ENCODE measurements around the gene PGLYRP4.

DNA sequence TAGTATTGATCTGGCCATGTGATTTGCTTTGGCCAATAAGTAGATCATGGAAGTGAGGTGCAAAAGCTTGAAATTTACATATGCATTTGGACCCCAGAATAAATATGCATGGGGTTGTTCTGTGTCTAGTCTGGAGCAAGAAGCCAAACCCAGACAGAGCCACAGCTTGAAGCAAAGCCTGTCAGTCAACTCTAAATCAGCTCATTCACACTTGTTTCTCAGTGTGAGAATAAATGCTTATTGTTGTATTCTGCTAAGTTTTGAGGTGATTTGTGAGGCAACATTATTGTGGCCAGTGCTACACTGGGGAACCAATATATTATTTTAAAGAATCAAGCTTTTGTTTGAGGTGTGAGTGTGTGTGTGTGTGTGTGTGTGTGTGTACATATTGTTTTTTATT, 23.7 kb downstream of the PGLYRP4 start:
- TF ChIP-seq, protein P1, sequence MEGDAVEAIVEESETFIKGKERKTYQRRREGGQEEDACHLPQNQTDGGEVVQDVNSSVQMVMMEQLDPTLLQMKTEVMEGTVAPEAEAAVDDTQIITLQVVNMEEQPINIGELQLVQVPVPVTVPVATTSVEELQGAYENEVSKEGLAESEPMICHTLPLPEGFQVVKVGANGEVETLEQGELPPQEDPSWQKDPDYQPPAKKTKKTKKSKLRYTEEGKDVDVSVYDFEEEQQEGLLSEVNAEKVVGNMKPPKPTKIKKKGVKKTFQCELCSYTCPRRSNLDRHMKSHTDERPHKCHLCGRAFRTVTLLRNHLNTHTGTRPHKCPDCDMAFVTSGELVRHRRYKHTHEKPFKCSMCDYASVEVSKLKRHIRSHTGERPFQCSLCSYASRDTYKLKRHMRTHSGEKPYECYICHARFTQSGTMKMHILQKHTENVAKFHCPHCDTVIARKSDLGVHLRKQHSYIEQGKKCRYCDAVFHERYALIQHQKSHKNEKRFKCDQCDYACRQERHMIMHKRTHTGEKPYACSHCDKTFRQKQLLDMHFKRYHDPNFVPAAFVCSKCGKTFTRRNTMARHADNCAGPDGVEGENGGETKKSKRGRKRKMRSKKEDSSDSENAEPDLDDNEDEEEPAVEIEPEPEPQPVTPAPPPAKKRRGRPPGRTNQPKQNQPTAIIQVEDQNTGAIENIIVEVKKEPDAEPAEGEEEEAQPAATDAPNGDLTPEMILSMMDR (IDR thresholded peaks at IDR 0.05), result no peak
- TF ChIP-seq POLR2A (IDR thresholded peaks at IDR 0.05), result no peak

Measured in thyroid gland (tissue), 4 donors.